T-helper 2 cell (primary cell): Measurements from ENCODE around the gene KCNQ1.

ENCODE experiments used
- DNase-seq, 5 experiments: peaks; one replicate each; pipeline versions ENCODE4 v3.0.0 to v3.0.0-alpha.2; 2012 to 2022

KCNQ1 gene

DNA sequence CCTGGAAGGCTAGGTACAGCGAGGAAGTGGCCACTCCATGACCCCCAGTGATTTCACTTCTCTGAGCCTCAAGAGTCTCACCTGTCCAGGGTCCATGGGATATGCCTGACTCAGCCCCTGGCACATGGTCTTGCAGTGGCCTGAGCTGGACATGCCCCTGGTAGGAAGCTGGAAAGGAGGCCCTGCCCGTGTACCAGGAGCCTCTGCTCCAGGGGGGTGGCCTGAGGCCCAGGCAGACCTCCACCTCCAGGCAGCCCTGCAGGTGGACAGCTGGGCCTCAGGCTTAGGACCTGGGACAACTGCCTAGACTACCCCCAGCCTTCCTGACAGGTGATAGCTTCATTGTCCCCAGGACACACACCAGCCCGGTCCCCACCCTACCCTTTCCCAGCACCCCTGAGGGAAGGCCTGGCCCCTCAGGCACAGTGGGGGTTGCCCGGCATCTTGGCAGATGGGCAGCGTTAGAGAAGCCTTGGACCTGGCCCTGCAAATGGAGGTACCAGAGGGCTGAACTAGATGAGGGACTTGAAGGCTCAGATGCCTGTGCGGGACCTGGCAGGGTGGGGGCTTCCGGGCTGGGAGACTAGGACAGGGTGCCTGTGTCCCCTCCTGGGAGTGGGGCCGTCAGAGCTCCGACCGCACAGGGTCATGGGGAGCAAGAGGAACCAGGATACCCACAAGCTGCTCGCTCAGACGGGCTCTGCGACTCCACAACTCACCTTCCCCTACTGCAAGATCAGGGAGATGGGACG, 387.1 kb downstream of the KCNQ1 start:
- no peak for DNase-seq

DNA sequence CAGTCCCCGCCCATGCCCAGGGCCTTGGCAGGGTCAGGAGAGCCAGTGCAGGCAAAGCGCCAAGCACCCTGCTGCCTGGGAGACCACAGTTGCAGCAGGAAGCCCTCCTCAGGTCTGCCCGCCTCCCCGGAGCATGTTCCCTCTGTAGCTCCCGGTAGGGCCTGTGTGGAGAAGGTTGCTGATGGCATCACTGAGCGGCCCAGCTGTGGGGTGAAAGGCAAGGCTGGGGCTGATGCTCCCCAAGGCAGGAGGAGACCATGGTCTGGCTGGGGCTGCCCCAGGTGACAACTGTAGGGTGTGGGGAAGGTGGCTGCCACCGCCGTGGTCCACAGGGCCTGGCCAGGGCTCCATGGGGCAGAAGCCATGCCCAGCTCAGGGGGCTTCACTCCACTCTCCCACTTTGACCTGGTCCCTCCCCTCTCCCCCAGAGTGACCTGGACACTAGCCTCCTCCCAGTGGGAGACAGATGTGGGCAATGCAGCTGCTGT, 387.8 kb downstream of the KCNQ1 start:
- no peak for DNase-seq

DNA sequence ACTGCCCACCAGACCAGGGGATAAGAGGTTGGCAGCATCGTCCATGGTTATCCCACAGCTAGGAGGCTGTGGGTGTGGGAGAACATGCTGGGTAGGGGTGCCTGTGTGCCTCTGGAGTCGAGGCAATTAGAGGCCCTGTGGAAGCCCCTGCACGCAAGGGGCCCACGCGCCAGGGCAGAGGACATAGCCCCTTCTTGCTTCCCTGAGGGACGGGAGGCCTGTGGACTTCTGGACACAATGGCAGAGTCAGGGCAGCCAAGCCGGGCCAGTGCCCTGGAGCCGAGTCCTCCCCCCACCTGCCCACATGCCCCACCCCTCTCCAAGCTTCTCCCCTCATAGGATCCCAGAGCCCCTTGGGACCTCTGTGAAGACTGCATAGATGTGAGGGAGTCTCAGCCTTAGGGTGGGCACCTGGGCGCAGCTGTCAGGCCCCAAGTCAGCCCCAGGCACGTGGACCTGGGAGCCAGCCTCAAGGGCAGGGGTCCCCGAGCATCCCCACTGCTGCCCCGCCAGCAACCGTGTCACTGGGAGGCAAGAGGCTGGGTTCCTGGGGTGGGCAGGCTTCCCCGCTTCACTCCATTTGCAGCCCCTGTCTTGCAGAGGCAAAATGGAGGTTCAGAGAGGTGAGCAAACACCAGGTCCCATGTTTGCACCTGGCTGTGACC, 388.4 kb downstream of the KCNQ1 start:
- no peak for DNase-seq

DNA sequence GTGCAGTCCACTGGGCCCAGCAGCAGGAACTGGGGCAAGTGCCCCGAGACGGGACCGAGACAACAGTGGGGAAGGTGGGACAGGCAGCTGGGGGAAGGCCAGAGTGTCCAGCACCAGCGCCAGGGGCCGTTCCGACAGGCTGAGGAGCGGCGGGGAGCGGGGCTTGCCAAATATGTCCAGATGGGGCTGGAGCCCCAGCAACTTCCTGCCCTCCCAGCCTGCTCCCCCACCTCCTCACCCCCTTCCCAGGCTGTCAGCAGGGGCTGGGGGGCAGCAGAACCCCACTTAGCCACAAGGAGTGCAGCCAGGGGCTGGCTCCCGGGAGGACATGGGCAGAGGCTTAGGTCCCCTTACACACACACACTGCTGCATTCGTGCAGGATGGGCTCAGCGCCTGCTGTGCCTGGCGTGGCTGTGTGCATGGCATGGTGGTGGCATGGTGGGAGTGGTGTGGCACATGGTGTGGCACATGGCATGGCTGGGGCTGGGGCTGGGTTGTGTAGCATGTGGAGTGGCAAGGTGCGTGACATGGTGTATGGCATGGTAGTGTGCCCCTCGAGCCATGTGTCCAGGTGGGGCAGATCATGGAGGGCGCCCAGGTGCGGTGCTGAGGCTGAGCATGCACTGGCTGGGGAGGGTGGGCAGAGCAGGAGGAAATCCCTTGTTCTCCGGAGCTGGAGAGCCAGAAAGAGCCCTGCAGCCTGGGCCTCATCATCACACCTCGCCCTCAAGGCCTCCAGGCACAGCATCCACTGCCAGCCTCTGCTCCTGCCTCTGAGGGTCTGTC, 389.1 kb downstream of the KCNQ1 start:
- no peak for DNase-seq

DNA sequence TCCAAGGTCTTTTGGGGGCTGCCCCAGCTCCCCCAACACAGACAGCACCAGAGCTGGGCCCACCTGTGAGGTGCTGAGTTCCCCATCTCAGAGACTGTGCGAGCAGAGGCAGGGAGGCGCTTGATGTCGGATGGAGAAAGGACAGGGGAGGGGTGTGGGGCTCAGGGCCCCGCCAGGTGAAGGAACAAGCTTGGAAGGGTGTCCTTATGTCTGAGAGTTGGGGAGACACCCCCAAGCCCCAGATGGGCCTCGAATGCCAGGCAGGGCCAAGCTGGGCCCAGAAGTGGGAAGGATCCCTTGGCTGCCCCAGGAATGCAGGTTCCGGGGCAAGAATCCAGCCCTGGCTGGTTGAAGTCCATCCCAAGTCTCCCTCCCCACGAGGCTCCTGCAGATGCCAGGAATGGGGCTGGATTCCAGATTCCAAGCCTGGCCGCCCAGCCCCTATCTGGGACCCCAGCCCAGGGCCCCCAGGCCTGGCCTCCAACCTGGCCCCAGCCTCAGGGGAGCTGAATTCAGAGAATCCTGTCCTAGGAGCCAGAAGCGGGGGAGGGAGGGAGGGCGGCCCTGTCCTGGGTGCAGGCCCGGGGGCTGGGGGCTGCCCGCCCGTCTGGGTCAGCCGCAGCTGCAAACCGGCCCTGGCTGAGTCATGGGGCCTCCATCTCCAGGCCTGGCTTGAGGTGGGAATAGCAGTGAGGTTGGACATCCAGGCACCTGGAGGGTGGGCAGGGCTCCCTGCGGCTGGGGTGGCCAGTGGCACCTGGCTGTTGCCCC, 389.9 kb downstream of the KCNQ1 start:
- DNase-seq, result no peak

DNA sequence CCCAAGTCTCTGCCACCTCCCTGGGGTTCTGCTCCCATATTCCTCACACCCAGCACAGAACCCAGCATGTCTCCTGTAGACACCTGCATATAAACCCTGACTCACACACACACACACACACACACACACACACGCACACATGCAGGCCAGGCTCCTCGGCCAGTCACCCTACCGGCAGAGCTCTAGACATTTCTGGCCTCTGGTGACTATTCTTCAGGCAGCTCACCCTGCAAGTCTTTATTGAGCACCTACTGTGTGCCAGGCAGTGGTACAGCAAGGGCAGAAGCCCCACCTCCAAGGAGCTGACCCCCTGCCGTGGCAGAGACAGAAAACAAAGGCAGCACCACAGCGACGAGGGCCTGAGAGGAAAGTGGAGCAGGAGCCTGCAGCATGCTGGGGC, 390.5 kb downstream of the KCNQ1 start:
- no peak for DNase-seq

DNA sequence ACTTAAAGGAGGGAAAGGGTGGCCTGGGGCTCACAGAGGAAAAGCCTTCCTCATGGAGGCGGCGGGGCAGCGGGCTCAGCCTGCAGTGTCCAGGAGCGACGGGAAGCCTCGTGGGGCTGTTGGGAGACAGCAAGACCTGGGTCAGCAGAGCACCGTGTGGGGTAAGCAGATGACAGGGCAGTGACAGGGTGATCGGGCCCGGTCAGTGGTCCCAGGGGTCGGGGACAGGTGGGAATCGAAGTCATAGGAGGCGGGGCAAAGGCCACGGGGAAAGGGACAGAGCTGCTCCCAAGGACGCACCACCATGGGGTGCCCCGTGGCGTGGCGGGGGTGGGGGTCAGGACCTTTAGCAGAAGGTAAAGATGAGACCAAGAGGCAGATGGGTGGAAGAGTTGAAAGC, 390.9 kb downstream of the KCNQ1 start:
- DNase-seq, result no peak

DNA sequence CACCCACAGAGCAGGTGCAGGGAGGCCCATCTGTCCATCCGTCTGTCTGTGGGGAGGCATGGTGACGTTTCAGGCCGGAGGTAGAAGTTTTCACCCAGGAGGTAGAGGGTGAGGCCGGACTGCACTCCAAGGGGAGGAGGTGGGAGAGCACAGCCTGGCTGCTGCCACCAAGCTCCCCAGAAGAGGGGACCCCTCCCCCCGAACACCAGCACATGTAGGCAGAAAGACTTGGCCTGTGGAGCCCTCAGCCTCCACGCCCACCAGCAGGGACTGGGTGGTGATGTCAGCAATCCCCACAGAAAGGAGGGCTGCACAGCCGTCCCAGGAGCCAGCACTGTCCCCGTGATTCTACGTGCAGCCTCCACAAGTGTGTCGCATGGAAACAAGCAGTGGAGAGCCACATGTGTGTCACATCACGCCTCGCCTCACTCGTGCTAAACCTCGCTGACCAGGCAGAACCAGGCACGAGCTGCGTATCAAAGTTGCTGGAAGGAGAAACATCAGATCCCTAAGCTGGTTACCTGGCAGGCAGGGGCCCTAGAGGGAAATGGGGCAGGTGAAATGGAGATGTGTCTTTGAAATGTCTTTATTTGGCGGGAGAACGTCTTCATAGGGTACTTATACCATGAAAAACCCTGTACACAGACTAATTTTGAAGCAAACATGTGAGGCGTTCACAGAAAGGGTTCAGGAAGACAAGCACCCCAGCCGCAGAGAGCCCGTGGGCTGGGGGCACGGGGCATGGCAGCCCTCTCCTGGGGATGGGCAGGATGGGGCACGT, 391.7 kb downstream of the KCNQ1 start:
- no peak for DNase-seq

DNA sequence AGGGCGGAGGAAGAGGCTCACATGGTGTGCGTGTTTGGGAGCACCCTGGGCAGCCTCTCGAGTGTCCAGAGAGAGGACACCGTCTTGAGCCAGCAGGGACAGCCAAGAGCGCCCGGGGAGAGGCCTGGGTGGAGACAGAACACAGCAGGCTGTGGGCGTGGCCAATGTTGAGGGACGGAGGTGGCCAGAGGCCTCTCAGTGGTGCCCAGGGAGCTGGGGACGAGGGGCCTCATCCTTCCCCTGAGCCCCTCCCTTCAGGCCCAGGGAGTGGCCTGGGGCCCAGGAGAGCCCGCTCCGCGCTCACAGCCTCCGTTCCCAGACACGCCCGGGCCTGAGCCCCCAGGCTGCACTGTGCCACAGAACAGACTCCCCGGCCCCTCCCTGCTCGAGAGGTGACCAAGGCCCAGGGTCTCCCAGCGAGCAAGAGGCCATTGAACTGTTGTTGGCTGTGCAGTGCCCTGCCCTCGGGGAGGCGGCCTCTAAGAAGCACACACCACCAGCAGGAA, 392.3 kb downstream of the KCNQ1 start:
- DNase-seq, result no peak

DNA sequence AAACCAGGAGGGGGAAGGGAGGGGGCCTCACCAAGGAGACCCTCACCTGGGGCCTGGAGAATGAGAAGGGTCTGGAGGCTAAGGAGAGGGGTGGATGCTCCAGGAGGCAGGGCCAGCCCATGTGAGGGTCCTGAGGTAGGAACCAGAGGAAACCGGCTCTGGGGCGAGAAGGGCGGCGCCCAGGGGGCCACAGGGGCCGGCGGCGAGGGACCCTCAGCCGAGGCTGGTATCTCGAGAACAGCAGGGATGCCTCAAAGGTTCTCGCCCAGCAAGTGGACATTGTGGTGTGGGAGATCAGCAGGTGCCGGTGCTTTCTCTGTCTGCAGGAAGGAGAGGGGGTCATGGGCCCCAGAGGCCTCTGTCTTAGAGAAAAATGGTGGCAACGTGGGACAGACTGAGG, 392.8 kb downstream of the KCNQ1 start:
- DNase-seq, result no peak

DNA sequence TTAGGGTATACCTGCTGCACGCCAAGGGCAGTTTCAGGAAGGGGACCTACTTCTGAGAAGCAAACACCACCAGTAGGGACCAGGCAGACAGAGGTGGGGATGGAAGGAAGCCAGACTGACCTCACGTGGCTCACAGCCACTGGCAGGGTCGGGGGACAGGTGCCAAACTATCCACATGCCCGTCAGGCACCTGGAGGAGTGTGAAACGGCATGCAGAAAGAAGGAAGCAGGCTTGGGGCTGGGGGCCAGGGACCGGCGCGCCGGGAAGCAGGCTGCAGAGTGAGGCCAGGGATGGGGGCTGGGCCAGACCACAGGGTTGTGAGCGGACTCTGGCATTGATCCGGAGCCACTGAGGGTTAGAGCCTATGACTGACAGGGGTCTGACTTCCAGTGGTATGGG, 393.3 kb downstream of the KCNQ1 start:
- no peak for DNase-seq

DNA sequence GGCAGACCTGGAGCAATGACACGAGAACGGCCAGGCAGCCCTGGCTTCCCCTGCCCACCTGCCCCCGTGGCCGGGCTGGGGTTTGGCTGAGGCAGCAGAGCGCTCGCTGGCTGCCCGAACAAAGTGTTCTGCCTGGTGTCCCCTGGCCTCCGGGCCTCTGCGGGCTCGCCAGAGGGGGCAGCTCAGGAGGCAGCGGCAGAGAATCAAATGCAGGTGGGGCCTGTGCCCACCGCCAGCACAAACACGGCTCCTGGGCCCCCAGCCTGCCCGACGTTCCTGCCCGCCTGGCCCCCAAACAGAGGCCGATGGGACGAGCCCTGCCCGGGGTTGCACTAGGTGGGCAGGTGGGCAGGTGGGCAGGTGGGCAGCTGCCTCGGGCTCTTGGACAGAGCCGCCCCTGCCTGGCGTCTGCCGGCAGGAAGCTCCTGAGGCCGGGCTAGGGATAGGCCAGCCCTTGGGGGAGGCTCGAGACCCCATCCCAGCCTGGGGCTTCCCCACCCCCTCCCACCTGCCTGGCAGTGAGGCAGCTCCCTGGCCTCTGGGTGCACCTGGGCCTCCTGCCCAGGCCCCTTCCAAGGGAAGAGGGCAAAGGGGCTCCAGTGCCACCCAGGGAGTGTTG, 394.0 kb downstream of the KCNQ1 start:
- DNase-seq, result no peak

DNA sequence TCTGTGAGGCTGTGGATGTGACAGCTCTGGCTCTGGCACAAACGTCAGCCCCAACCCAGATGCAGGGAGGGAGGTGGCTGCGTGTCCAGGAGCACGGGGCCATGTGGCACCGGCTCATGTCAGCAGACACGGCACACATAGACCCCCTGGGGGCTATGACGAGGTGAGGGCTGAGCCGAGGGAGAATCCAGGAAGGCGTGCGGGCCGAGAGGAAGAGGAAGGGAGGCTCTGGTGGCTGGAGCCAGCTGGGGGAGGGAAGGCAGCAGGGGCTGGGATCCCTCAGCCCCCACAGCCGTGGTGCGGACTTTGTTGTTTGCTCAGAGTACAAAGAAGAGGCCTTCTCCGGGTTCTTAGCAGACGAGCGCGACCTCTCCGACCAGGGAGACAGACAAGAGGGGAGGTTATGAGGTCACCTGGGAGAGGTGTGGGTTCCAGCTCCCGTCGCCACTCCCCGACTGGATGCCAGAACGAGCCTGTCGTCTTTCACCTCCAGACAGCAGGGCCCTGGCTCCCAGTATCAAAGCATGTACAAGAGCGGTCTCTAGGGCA, 394.7 kb downstream of the KCNQ1 start:
- no peak for DNase-seq

DNA sequence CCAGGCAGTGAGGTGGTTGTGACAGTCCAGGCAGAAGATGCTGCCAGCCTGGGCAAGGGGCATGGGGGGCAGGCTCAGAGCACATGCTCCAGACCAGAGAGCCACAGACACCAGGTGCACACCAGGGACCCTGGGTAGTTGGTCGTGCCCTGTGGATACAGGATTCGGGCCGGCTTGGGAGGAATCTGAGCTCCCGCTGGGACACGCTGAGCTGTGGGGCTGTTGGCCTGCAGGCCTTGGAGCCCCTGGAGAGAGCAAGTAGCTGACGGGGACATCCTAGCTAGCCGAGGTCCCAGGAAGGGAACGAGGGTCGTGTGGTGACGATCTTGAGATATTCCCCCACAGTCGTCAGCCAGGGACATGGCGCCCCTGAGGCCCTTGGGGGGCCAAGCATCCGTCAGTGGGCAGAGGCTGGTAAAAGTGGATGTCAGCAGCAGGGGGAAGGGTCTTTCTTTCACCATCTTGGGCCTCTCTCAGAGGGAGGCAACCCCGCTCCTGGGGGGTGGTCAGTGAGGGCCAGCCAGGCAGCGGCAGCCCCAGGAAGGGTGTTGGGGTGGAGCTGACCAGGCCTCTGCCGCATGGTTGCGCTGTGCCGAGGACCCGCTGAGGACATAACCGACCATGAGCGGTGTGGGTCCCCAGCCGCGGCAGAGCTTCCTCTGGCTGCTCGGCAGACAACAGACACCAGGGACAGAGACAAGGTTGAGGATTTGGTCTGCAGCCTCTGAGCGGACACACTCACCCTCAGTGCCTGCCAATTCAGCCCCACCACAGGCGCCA, 396.8 kb downstream of the KCNQ1 start:
- DNase-seq, result no peak

DNA sequence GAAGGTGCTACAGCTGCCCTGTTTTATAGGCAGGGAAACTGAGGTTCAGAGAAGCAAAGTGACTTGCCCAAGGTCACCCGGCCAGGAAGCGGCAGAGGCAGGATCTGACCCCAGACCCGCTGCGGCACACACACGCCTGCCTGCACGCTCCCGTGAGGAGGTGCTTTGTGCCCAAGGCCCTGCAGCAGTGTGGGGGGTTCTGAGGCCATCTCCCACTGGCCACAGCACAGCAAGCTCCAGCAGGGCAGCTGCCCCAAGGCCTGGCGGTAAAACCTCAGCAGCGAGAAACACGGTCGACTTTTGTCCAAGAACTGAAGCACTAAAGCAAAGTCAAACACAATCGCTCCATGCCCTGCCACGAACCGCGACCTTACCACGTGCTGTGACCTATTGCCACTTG, 398.1 kb downstream of the KCNQ1 start:
- no peak for DNase-seq

DNA sequence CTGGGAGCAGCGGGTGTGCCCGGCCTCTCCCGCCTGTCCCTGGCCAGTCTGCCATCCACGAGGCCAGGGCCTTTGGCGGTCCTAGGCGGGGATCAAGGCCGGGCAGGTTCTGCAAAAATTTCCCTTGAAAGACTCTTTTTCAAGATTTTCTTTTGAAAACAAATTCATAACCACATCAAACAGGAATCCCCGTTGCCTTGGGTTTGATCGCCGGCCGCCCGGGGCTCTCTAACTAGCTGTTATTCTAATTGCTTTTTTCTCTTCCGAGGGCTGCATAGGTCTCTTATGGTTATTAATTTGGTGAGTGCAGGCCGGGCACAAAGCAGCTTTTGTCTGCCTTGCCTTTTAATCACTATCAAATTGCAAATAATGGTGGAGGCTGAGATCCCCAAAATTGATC, 398.7 kb downstream of the KCNQ1 start:
- DNase-seq, result no peak

DNA sequence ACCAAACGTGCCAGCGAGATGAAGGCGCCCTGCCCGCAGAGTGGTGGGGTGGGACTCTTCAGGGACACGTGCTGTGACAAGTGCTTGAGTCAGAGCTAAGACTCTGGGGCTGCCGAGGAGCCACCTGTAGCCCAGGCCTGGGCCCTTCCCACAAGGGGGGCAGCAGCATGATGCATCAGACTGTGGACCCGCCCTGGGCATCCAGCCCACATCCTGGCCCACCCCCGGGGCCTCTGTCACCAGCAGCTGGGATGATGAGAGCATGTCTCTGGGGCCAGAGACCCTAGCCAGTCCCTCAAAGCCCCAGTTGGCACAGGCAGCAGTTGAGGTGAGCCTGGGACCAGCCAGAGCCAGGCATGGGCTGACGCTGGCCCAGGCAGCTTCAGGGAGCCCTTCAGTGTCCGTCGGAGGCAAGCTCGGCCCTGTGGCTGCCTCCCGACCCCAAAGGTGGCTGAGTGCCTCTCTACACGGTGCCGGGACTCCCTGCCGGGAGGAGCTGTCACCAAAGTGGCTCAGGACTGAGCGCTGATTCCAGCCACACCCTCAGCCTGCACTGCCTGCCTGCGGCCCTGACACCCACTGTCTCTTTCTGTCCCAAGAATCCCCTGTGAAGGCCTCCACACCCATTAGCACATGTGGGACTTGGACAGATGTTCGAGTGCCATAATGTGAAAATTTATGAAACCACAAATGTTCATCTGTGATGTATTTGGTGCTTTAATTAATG, 399.5 kb downstream of the KCNQ1 start:
- DNase-seq, result no peak

DNA sequence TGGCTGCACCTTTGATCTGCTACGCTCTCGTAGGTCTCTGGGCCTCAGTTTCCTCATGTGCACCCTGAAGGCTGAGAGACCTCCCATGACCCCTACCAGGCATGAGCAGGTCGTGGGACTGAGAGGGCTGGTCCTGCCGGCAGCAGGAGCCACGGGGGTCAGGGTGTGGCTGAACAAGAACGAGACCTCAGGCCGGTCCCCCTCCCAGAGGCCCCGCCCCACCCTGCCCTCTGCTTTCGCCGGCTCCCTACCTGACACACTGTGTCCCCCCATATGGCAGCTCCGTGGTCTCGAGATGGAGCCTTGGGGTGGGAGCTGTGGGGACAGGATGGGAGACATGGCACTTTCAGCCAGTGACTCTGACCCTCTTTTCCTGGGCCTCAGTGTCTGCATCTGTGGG, 400.2 kb downstream of the KCNQ1 start:
- DNase-seq, result no peak

DNA sequence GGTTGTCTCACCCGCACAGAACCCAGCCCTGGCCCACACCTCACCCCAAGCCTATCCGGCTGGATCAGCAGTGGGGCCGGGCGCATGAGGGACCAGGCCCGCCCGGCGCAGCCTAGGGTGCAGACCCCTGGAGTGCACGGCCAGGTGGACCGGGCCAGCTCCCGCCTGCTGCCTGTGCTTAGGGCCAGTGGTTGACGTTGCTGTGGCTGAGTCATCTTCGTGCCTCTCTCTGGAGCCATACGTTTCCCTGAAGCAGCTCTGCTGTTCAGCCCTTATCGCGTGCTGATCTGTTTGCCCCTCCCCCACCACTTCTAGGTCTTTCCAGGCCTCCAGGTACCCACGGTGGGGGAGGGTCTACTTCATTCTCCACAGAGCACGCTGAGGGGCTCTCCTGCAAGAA, 401.2 kb downstream of the KCNQ1 start:
- no peak for DNase-seq

DNA sequence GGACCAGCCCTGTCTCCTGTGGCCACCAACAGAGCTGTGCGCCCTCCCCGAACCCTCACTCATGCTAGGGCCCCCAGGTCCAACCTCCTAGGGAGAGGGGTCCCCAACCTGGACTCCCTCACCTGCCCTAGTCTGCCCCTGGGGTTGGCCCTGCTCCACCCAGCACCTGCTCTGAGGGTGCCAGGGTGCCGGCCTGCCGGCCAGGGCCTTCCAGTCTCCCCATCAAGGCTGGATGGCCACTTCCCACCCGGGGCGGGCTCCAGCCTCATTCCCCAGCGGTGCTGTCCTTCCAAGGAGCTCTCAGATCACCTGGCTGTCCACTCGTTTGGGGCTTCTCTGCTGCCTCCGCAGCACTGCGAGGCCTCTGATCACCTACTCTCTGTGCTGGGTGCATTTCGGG, 401.7 kb downstream of the KCNQ1 start:
- no peak for DNase-seq
